ENCODE measurements around the gene AFM. TPM values are rescaled to one million over a fixed set of nuclear protein-coding genes. Genes with fewer than 3 reads are reported as not detected.
A peak's percentile ranks its signal among the peaks of the same experiment; 100 is the strongest.

AFM gene
- total and polyA plus RNA-seq, 2 of the 13 experiments (the other 11 are each of a cell fraction or from before 2014, with no cell fraction given): 0.13 to 1.8 TPM

GRCh38 chr4:73445383-73446335 is 35.9 kb upstream of the AFM start (continued):
- TF ChIP-seq ZBTB4 (CRISPR knock-in tag; IDR thresholded peaks at IDR 0.05; ENCODE audit: borderline replicate concordance) (no peak), NFYC (CRISPR knock-in tag; IDR thresholded peaks at IDR 0.05) (no peak), NFIB (CRISPR knock-in tag; IDR thresholded peaks at IDR 0.05; ENCODE audit: borderline replicate concordance) (no peak), ZNF382 (CRISPR knock-in tag; IDR thresholded peaks at IDR 0.05; ENCODE audit: borderline replicate concordance) (no peak), ZNF792 (CRISPR knock-in tag; IDR thresholded peaks at IDR 0.05) (no peak), GLI4 (CRISPR knock-in tag; IDR thresholded peaks at IDR 0.05; ENCODE audit: borderline replicate concordance) (no peak), ZNF644 (CRISPR knock-in tag; IDR thresholded peaks at IDR 0.05; ENCODE audit: low read depth) (no peak), ZNF441 (CRISPR knock-in tag; IDR thresholded peaks at IDR 0.05; ENCODE audit: borderline replicate concordance) (0 out of 2 replicates have a peak, but pooled peaks have one; percentile 27), DPF2 (CRISPR knock-in tag; IDR thresholded peaks at IDR 0.05; ENCODE audit: borderline replicate concordance, low read depth) (no peak), CCAR2 (optimal IDR thresholded peaks at IDR 0.05; ENCODE audit: low read depth, low read length) (no peak), GABPA (IDR thresholded peaks at IDR 0.05; ENCODE audit: low read depth, low read length) (no peak), GABPA (CRISPR knock-in tag; IDR thresholded peaks at IDR 0.05; ENCODE audit: low read depth) (no peak), SUZ12 (IDR thresholded peaks at IDR 0.05; ENCODE audit: low read depth, low read length) (no peak), RBFOX2 (IDR thresholded peaks at IDR 0.05; ENCODE audit: low read depth, low read length) (peak; percentile 56; the same call in 1 of the 2 replicates), GZF1 (CRISPR knock-in tag; IDR thresholded peaks at IDR 0.05) (no peak), ZNF552 (CRISPR knock-in tag; IDR thresholded peaks at IDR 0.05; ENCODE audit: borderline replicate concordance) (no peak), NFE2L1 (CRISPR knock-in tag; IDR thresholded peaks at IDR 0.05; ENCODE audit: borderline replicate concordance) (no peak)
- TF ChIP-seq, protein P1, sequence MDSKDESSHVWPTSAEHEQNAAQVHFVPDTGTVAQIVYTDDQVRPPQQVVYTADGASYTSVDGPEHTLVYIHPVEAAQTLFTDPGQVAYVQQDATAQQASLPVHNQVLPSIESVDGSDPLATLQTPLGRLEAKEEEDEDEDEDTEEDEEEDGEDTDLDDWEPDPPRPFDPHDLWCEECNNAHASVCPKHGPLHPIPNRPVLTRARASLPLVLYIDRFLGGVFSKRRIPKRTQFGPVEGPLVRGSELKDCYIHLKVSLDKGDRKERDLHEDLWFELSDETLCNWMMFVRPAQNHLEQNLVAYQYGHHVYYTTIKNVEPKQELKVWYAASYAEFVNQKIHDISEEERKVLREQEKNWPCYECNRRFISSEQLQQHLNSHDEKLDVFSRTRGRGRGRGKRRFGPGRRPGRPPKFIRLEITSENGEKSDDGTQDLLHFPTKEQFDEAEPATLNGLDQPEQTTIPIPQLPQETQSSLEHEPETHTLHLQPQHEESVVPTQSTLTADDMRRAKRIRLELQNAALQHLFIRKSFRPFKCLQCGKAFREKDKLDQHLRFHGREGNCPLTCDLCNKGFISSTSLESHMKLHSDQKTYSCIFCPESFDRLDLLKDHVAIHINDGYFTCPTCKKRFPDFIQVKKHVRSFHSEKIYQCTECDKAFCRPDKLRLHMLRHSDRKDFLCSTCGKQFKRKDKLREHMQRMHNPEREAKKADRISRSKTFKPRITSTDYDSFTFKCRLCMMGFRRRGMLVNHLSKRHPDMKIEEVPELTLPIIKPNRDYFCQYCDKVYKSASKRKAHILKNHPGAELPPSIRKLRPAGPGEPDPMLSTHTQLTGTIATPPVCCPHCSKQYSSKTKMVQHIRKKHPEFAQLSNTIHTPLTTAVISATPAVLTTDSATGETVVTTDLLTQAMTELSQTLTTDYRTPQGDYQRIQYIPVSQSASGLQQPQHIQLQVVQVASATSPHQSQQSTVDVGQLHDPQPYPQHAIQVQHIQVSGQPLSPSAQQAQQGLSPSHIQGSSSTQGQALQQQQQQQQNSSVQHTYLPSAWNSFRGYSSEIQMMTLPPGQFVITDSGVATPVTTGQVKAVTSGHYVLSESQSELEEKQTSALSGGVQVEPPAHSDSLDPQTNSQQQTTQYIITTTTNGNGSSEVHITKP (CRISPR knock-in tag; IDR thresholded peaks at IDR 0.05; ENCODE audit: low read depth): no peak
- TF ChIP-seq, protein P2, sequence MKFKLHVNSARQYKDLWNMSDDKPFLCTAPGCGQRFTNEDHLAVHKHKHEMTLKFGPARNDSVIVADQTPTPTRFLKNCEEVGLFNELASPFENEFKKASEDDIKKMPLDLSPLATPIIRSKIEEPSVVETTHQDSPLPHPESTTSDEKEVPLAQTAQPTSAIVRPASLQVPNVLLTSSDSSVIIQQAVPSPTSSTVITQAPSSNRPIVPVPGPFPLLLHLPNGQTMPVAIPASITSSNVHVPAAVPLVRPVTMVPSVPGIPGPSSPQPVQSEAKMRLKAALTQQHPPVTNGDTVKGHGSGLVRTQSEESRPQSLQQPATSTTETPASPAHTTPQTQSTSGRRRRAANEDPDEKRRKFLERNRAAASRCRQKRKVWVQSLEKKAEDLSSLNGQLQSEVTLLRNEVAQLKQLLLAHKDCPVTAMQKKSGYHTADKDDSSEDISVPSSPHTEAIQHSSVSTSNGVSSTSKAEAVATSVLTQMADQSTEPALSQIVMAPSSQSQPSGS (CRISPR knock-in tag; IDR thresholded peaks at IDR 0.05): no peak
